ENCODE measurements around the gene STK24.

GRCh38 chr13:98506322-98506721 lies 70.6 kb downstream of the STK24 start:
- TF ChIP-seq CTCF (IDR thresholded peaks at IDR 0.05): no peak
- TF ChIP-seq POLR2A (IDR thresholded peaks at IDR 0.05): no peak
